GM23248 (cell line): ENCODE measurements around the gene MICAL2. TPM values are rescaled to one million over a fixed set of nuclear protein-coding genes. Genes with fewer than 3 reads are reported as not detected.
A peak's percentile ranks its signal among the peaks of the same experiment; 100 is the strongest.

Experiments used
- DNase-seq: peaks from one replicate; pipeline ENCODE4 v3.0.0-alpha.2; 2015
- H2AFZ ChIP-seq: fragments of 200-600 bp; sonication (generic); 2 replicates; pipeline ENCODE4 v1.6.1; 2016; ENCODE audit warnings: antibody characterized with exemption
- H3F3A ChIP-seq: fragments of 200-600 bp; sonication (generic); 2 replicates; pipeline ENCODE4 v1.6.1; 2016; ENCODE audit warnings: mild to moderate bottlenecking, antibody characterized with exemption, mixed run types; ENCODE audit not compliant: insufficient read depth
- H3K27ac ChIP-seq: fragments of 200-600 bp; sonication (generic); 2 replicates; pipeline ENCODE4 v1.5.1; 2016; ENCODE audit warnings: mild to moderate bottlenecking
- H3K27me3 ChIP-seq: fragments of 200-600 bp; sonication (generic); replicated peaks from 2 replicates; pipeline ENCODE4 v1.6.1; 2016; ENCODE audit warnings: mild to moderate bottlenecking; ENCODE audit not compliant: insufficient read depth
- H3K36me3 ChIP-seq: fragments of 200-600 bp; sonication (generic); 2 replicates; pipeline ENCODE4 v1.6.1; 2016; ENCODE audit warnings: low read depth, mild to moderate bottlenecking
- H3K4me1 ChIP-seq: fragments of 200-600 bp; sonication (generic); 2 replicates; pipeline ENCODE4 v1.6.1; 2016; ENCODE audit warnings: mild to moderate bottlenecking; ENCODE audit not compliant: insufficient read depth
- H3K4me2 ChIP-seq: fragments of 200-600 bp; sonication (generic); one replicate; pipeline ENCODE4 v1.6.1; 2016; ENCODE audit warnings: mild to moderate bottlenecking; ENCODE audit not compliant: unreplicated experiment
- H3K4me3 ChIP-seq: fragments of 200-600 bp; sonication (generic); 2 replicates; pipeline ENCODE4 v1.5.1; 2016; ENCODE audit warnings: mild to moderate bottlenecking
- H3K79me2 ChIP-seq: fragments of 200-600 bp; sonication (generic); 2 replicates; pipeline ENCODE4 v1.6.1; 2016; ENCODE audit warnings: mild to moderate bottlenecking; ENCODE audit not compliant: insufficient read depth
- H3K9ac ChIP-seq: fragments of 200-600 bp; sonication (generic); 2 replicates; pipeline ENCODE4 v1.6.1; 2016; ENCODE audit warnings: mild to moderate bottlenecking
- H3K9me2 ChIP-seq: fragments of 200-600 bp; sonication (generic); 2 replicates; pipeline ENCODE4 v1.6.1; 2016; ENCODE audit warnings: mixed run types, mild to moderate bottlenecking, moderate library complexity; ENCODE audit not compliant: insufficient read depth
- H3K9me3 ChIP-seq: fragments of 200-600 bp; sonication (generic); one replicate; pipeline ENCODE4 v1.6.1; 2017; ENCODE audit warnings: low read depth
- H4K20me1 ChIP-seq: fragments of 200-600 bp; sonication (generic); 2 replicates; pipeline ENCODE4 v1.6.0; 2016; ENCODE audit not compliant: insufficient read depth
- EZH2 ChIP-seq: fragments of 200-600 bp; sonication (generic); IDR thresholded peaks from 2 replicates; pipeline ENCODE4 v1.6.1; 2018; ENCODE audit warnings: antibody characterized with exemption, mild to moderate bottlenecking; ENCODE audit not compliant: insufficient read depth, poor library complexity, severe bottlenecking
- EZH2phosphoT487 ChIP-seq: fragments of 200-600 bp; sonication (generic); IDR thresholded peaks from 2 replicates; pipeline ENCODE4 v1.6.1; 2018; ENCODE audit warnings: antibody characterized with exemption, moderate library complexity, mild to moderate bottlenecking, low read depth; ENCODE audit not compliant: insufficient read depth
- WGBS, 2 experiments: methylation state at CpG; one replicate each; pipeline ENCODE4 v1.1.6; 2015 to 2017; ENCODE audit warnings: low lambda C conversion rate in 2 of 2, low coverage in 1 of 2; ENCODE audit errors: missing lambda C conversion rate in 2 of 2; 5-methylcytosine and 5-hydroxymethylcytosine counted together
- in situ Hi-C: fragments of 300-500 bp; cut with MboI; formaldehyde crosslinking; loops from 2 replicates; pipeline ENCODE4 v1.15.0; 2020
- polyA plus RNA-seq: library from polyadenylated mRNA; unstranded; fragments of >200 nt; fragmentation: Nextera tagmentation; extraction: Ambion mirVana; gene quantifications from 2 replicates; pipeline ENCODE4 v1.2.1, GENCODE V29; 2016
- total RNA-seq: library from RNA; depleted of rRNA; stranded (reverse); fragments of >200 nt; shearing (Covaris generic); gene quantifications from 2 replicates; pipeline ENCODE4 v1.2.3, GENCODE V29; 2014

MICAL2 gene
- total and polyA plus RNA-seq, 2 experiments from 2014 or later, result 83.3 to 158 TPM

- Histone ChIP-seq H3K36me3 (peaks cover 16% of the 10 kb centered on the region), H3K9ac (no peak overlapping the region), H3K4me2 (no peak overlapping the region), H3K9me2 (no peaks in the 10 kb centered on the region), H3K79me2 (peaks cover 76% of the 10 kb centered on the region), H3K4me1 (peaks cover 55% of the 10 kb centered on the region), H2AFZ (no peak overlapping the region), H3K9me3 (no peaks in the 10 kb centered on the region), H3K27ac (peak overlapping the region; percentile 96), H4K20me1 (no peaks in the 10 kb centered on the region), H3K27me3 (no peaks in the 10 kb centered on the region), H3K4me3 (no peak overlapping the region), H3F3A (peaks cover 69% of the 10 kb centered on the region)
- in situ Hi-C loops, result no loop called here
- DNase-seq, result no peak
- TF ChIP-seq EZH2, result no peak
- no peak for TF ChIP-seq EZH2phosphoT487
- 81 to 90% methylated on average over 5 of the region's 5 CpGs for WGBS, 2 experiments
Observed at GRCh38 chr11:12166299-12167060, 56.1 kb downstream of the MICAL2 start.

- H3K27me3 ChIP-seq, result no peaks in the 10 kb centered on the region
- peak; percentile 89 for DNase-seq
- no peaks in the 10 kb centered on the region for H3K9me3 ChIP-seq
- in situ Hi-C loops, result no loop called here
- no peaks in the 10 kb centered on the region for H4K20me1 ChIP-seq
- no peak overlapping the region for H3K4me3 ChIP-seq
- TF ChIP-seq EZH2 (no peak), EZH2phosphoT487 (no peak)
- H3K9me2 ChIP-seq, result no peaks in the 10 kb centered on the region
- H3K27ac ChIP-seq, result peak overlapping the region; percentile 96
- peaks cover 76% of the 10 kb centered on the region for H3K79me2 ChIP-seq
- peaks cover 58% of the 10 kb centered on the region for H3K4me1 ChIP-seq
- H3K36me3 ChIP-seq, result peaks cover 13% of the 10 kb centered on the region
- no peak overlapping the region for H2AFZ ChIP-seq
- WGBS, 2 experiments, result 51 to 56% methylated on average over 16 of the region's 16 CpGs
- H3K9ac ChIP-seq, result no peak overlapping the region
- H3F3A ChIP-seq, result peaks cover 73% of the 10 kb centered on the region
- H3K4me2 ChIP-seq, result no peak overlapping the region
Observed at GRCh38 chr11:12167061-12168000, 56.9 kb downstream of the MICAL2 start.

- peaks cover 76% of the 10 kb centered on the region for H3K79me2 ChIP-seq
- WGBS, 2 experiments, result 96 to 99% methylated on average over 3 of the region's 3 CpGs
- H3K4me3 ChIP-seq, result no peak overlapping the region
- H2AFZ ChIP-seq, result no peak overlapping the region
- peak overlapping the region; percentile 96 for H3K27ac ChIP-seq
- no peaks in the 10 kb centered on the region for H4K20me1 ChIP-seq
- H3K27me3 ChIP-seq, result no peaks in the 10 kb centered on the region
- in situ Hi-C loops, result no loop called here
- H3K4me1 ChIP-seq, result peaks cover 56% of the 10 kb centered on the region
- no peak overlapping the region for H3K9ac ChIP-seq
- DNase-seq, result no peak
- TF ChIP-seq EZH2phosphoT487 (no peak), EZH2 (no peak)
- no peak overlapping the region for H3K4me2 ChIP-seq
- H3K9me2 ChIP-seq, result no peaks in the 10 kb centered on the region
- peaks cover 5% of the 10 kb centered on the region for H3K36me3 ChIP-seq
- H3F3A ChIP-seq, result peaks cover 69% of the 10 kb centered on the region
- H3K9me3 ChIP-seq, result no peaks in the 10 kb centered on the region
Observed at GRCh38 chr11:12168114-12168513, 57.7 kb downstream of the MICAL2 start.

- no peaks in the 10 kb centered on the region for H3K9me2 ChIP-seq
- no peaks in the 10 kb centered on the region for H3K27me3 ChIP-seq
- DNase-seq, result no peak
- H3K4me1 ChIP-seq, result peaks cover 53% of the 10 kb centered on the region
- no peak overlapping the region for H3K4me2 ChIP-seq
- in situ Hi-C loops, result no loop called here
- H4K20me1 ChIP-seq, result no peaks in the 10 kb centered on the region
- peaks cover 4% of the 10 kb centered on the region; the same call in 1 of the 2 replicates for H3K36me3 ChIP-seq
- no peak overlapping the region for H3K4me3 ChIP-seq
- H3K79me2 ChIP-seq, result peaks cover 86% of the 10 kb centered on the region
- 93 to 100% methylated on average over 3 of the region's 3 CpGs for WGBS, 2 experiments
- peaks cover 68% of the 10 kb centered on the region for H3F3A ChIP-seq
- H3K9ac ChIP-seq, result no peak overlapping the region
- TF ChIP-seq EZH2 (no peak), EZH2phosphoT487 (no peak)
- H3K27ac ChIP-seq, result no peak overlapping the region
- H3K9me3 ChIP-seq, result no peaks in the 10 kb centered on the region
- no peak overlapping the region for H2AFZ ChIP-seq
Observed at GRCh38 chr11:12169822-12170221, 59.4 kb downstream of the MICAL2 start.
